MM.1S (cell line): Measurements from ENCODE around the gene CTNNBL1.

Experiments
- DNase-seq: peaks from one replicate; pipeline ENCODE4 v3.0.0-alpha.2; 2015
- H2AFZ ChIP-seq: fragments of 300-600 bp; sonication (generic); 2 replicates; pipeline ENCODE4 v1.6.0; 2016; ENCODE audit warnings: antibody characterized with exemption, low read length
- H3F3A ChIP-seq: fragments of 300-600 bp; sonication (generic); 2 replicates; pipeline ENCODE4 v1.6.1; 2016; ENCODE audit warnings: mild to moderate bottlenecking, antibody characterized with exemption, low read length, moderate library complexity, mixed read lengths; ENCODE audit not compliant: insufficient read depth
- H3K27ac ChIP-seq: fragments of 300-600 bp; sonication (generic); 2 replicates; pipeline ENCODE4 v1.5.1; 2016; ENCODE audit warnings: mild to moderate bottlenecking, low read length
- H3K27me3 ChIP-seq: fragments of 300-600 bp; sonication (generic); replicated peaks from 2 replicates; pipeline ENCODE4 v1.6.0; 2016; ENCODE audit warnings: low read length; ENCODE audit not compliant: insufficient read depth
- H3K36me3 ChIP-seq: fragments of 300-600 bp; sonication (generic); replicated peaks from 2 replicates; pipeline ENCODE4 v1.6.1; 2016; ENCODE audit warnings: mild to moderate bottlenecking, low read length, mixed read lengths; ENCODE audit not compliant: insufficient read depth
- H3K4me1 ChIP-seq: fragments of 300-600 bp; sonication (generic); 2 replicates; pipeline ENCODE4 v1.6.1; 2016; ENCODE audit warnings: low read length, mixed read lengths
- H3K4me2 ChIP-seq: fragments of 300-600 bp; sonication (generic); 2 replicates; pipeline ENCODE4 v1.6.0; 2016; ENCODE audit warnings: low read depth, low read length
- H3K4me3 ChIP-seq: fragments of 300-600 bp; sonication (generic); 2 replicates; pipeline ENCODE4 v1.5.1; 2016; ENCODE audit warnings: low read length, mixed read lengths
- H3K79me2 ChIP-seq: fragments of 300-600 bp; sonication (generic); 2 replicates; pipeline ENCODE4 v1.6.1; 2016; ENCODE audit warnings: mixed run types, low read length, mixed read lengths
- H3K9ac ChIP-seq: fragments of 300-600 bp; sonication (generic); 2 replicates; pipeline ENCODE4 v1.6.1; 2016; ENCODE audit warnings: low read length, mixed read lengths
- H3K9me2 ChIP-seq: fragments of 300-600 bp; sonication (generic); replicated peaks from 2 replicates; pipeline ENCODE4 v1.6.1; 2016; ENCODE audit warnings: mild to moderate bottlenecking, low read length, mixed read lengths; ENCODE audit not compliant: insufficient read depth
- H3K9me3 ChIP-seq: fragments of 300-600 bp; sonication (generic); replicated peaks from 2 replicates; pipeline ENCODE4 v1.6.1; 2016; ENCODE audit warnings: mild to moderate bottlenecking, low read length, mixed read lengths; ENCODE audit not compliant: insufficient read depth
- H4K20me1 ChIP-seq: fragments of 300-600 bp; sonication (generic); 2 replicates; pipeline ENCODE4 v1.6.1; 2016; ENCODE audit warnings: mild to moderate bottlenecking, low read length, moderate library complexity, mixed read lengths; ENCODE audit not compliant: insufficient read depth
- EZH2 ChIP-seq: fragments of 300-600 bp; sonication (generic); optimal IDR thresholded peaks from 2 replicates; pipeline ENCODE3; 2017; ENCODE audit warnings: low read depth, mild to moderate bottlenecking, antibody characterized with exemption, low read length, mixed read lengths
- EZH2phosphoT487 ChIP-seq: fragments of 300-600 bp; sonication (generic); IDR thresholded peaks from 2 replicates; pipeline ENCODE4 v1.6.1; 2018; ENCODE audit warnings: antibody characterized with exemption, low read length
- TF ChIP-seq, protein P1 (sequence below): fragments of 300-600 bp; sonication (generic); IDR thresholded peaks from 2 replicates; pipeline ENCODE4 v1.5.1; 2016; ENCODE audit warnings: antibody characterized with exemption, low read length, mixed read lengths

The CTNNBL1 gene

DNA sequence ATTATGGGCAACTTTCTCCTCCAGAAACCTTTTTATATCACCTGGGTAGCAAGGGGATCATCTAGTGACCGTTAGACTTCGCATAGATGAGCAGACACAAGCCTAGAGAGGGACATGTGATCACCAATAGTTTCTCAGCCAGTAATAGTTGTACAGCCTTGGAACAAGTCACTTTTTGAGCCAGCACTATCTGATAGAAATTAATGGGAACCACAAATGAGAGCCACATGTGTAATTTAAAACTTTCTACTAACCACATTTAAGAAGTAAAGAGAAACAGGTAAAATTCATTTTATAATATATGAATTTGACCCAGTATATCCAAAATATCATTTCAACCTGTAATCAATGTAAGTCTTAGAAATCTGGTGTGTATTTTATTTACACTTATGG is 592 bp upstream of the CTNNBL1 start:
- peaks cover 34% of the 10 kb centered on the region for H3K79me2 ChIP-seq
- no peaks in the 10 kb centered on the region for H4K20me1 ChIP-seq
- peaks cover 4% of the 10 kb centered on the region; the same call in 1 of the 2 replicates for H3K4me1 ChIP-seq
- no peak overlapping the region for H3K9ac ChIP-seq
- peaks cover 11% of the 10 kb centered on the region for H3K27me3 ChIP-seq
- TF ChIP-seq, protein P1, sequence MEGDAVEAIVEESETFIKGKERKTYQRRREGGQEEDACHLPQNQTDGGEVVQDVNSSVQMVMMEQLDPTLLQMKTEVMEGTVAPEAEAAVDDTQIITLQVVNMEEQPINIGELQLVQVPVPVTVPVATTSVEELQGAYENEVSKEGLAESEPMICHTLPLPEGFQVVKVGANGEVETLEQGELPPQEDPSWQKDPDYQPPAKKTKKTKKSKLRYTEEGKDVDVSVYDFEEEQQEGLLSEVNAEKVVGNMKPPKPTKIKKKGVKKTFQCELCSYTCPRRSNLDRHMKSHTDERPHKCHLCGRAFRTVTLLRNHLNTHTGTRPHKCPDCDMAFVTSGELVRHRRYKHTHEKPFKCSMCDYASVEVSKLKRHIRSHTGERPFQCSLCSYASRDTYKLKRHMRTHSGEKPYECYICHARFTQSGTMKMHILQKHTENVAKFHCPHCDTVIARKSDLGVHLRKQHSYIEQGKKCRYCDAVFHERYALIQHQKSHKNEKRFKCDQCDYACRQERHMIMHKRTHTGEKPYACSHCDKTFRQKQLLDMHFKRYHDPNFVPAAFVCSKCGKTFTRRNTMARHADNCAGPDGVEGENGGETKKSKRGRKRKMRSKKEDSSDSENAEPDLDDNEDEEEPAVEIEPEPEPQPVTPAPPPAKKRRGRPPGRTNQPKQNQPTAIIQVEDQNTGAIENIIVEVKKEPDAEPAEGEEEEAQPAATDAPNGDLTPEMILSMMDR, result no peak
- TF ChIP-seq EZH2, result no peak
- no peak for TF ChIP-seq EZH2phosphoT487
- H3K4me3 ChIP-seq, result peak overlapping the region; percentile 88
- no peaks in the 10 kb centered on the region for H3F3A ChIP-seq
- no peaks in the 10 kb centered on the region for H3K9me3 ChIP-seq
- H3K36me3 ChIP-seq, result no peaks in the 10 kb centered on the region
- H3K27ac ChIP-seq, result no peak overlapping the region
- peak overlapping the region; percentile 82 for H2AFZ ChIP-seq
- H3K4me2 ChIP-seq, result peak overlapping the region; percentile 87
- no peak for DNase-seq
- H3K9me2 ChIP-seq, result no peaks in the 10 kb centered on the region

DNA sequence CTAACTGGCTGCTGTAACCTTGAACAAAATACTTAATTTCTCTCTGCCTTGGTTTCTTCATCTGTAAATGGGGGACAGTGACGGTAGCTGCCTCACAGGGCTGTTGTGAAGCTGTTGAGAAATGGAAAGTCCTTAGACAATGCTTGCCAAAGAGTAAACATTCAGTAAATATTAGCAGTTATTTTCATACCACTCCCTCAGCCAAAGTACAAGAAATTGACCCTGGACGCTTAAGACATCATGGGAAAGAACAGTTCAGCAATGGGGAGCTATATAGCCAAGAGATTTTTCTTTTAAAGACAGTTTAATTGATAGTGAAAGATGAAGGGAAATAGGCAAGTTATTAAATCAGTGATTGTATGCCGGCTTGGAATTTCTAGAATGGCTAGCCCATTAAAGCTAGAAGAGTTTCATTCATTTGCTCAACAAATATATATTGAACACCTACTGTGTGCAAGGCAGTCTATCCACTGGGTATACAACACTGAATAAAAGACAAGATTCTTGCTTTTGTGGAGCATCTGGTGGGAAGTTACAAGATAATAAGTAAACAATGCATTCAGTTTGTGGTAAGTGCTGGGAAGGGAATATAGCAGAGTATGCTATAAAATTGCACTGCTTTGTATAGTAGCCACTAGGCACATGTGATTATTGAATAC is 2.0 kb downstream of the CTNNBL1 start:
- no peak overlapping the region for H2AFZ ChIP-seq
- H3K36me3 ChIP-seq, result no peaks in the 10 kb centered on the region
- peaks cover 11% of the 10 kb centered on the region; the same call in 1 of the 2 replicates for H3K4me1 ChIP-seq
- peaks cover 8% of the 10 kb centered on the region for H3K27me3 ChIP-seq
- no peak overlapping the region for H3K9ac ChIP-seq
- no peak overlapping the region for H3K4me3 ChIP-seq
- H3K4me2 ChIP-seq, result no peak overlapping the region
- no peaks in the 10 kb centered on the region for H3K9me2 ChIP-seq
- peaks cover 53% of the 10 kb centered on the region for H3K79me2 ChIP-seq
- no peaks in the 10 kb centered on the region for H3K9me3 ChIP-seq
- DNase-seq, result no peak
- no peak overlapping the region for H3K27ac ChIP-seq
- TF ChIP-seq, protein P1, result no peak
- TF ChIP-seq EZH2, result no peak
- TF ChIP-seq EZH2phosphoT487, result no peak
- no peaks in the 10 kb centered on the region for H3F3A ChIP-seq
- no peaks in the 10 kb centered on the region for H4K20me1 ChIP-seq

DNA sequence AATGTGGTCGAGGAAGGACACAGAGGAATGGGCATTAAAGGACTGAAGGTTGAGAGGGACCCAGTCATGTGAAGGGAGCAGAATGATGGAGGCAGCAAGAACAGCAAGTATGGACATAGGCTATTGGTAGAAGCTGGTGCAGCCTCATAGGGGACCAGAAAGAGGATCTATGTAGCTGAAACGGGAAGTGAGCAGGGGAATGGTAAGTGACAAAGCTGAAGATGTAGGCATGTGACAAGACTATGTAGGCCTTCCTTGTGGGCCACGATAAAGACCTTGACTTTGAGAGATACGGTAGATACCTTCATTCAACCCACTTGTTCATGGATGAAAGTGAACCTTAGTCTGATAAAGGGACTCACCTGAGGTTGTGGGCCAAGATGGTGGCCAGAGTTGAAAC is 3.5 kb downstream of the CTNNBL1 start:
- H3K4me1 ChIP-seq, result peaks cover 11% of the 10 kb centered on the region; the same call in 1 of the 2 replicates

More for the DNA sequence above, 3.5 kb downstream of the CTNNBL1 start:
- no peak overlapping the region for H3K4me3 ChIP-seq
- DNase-seq, result no peak
- H2AFZ ChIP-seq, result no peak overlapping the region
- no peaks in the 10 kb centered on the region for H4K20me1 ChIP-seq
- H3K9ac ChIP-seq, result no peak overlapping the region
- no peaks in the 10 kb centered on the region for H3K9me3 ChIP-seq
- peaks cover 68% of the 10 kb centered on the region for H3K79me2 ChIP-seq
- no peak overlapping the region for H3K27ac ChIP-seq
- no peaks in the 10 kb centered on the region for H3K9me2 ChIP-seq
- H3K36me3 ChIP-seq, result no peaks in the 10 kb centered on the region
- no peak overlapping the region for H3K4me2 ChIP-seq
- no peak for TF ChIP-seq EZH2phosphoT487
- TF ChIP-seq, protein P1, result no peak
- no peak for TF ChIP-seq EZH2
- no peaks in the 10 kb centered on the region for H3F3A ChIP-seq
- H3K27me3 ChIP-seq, result no peaks in the 10 kb centered on the region
